Right lobe of liver (tissue), 6 donors: Measurements from ENCODE around the gene GALNT11. TPM values are rescaled to one million over a fixed set of nuclear protein-coding genes. Genes with fewer than 3 reads are reported as not detected.
A peak's percentile ranks its signal among the peaks of the same experiment; 100 is the strongest.
"Not testable (repeated sequence)": the region's sequence is repeated elsewhere in the genome, so short reads cannot be mapped to it uniquely, and the experiment has no call there.

Source experiments
- ATAC-seq, 4 donors: fragments of 200-7000 bp; cut with Tn5 transposase; one replicate each; pipeline ENCODE4 v1.9.1; 2020; ENCODE audit warnings: mild to moderate bottlenecking in 4 of 4, moderate library complexity in 4 of 4
- DNase-seq, 3 donors: peaks; one replicate each; pipeline ENCODE4 v3.0.0-alpha.2; 2020
- H3K27ac ChIP-seq, 3 donors: fragments of 200-600 bp; one replicate each; pipeline ENCODE4 v1.8.0; 2022
- H3K27me3 ChIP-seq, 2 donors: fragments of 200-600 bp; one replicate each; pipeline ENCODE4 v1.8.0; 2022
- H3K36me3 ChIP-seq, 4 donors: fragments of 200-600 bp; sonication (generic) in 1 of 4; one replicate each; pipeline versions ENCODE4 v1.5.1 to v1.8.0; 2017 to 2022; ENCODE audit warnings: control low read depth in 1 of 4
- H3K4me1 ChIP-seq, 4 donors: fragments of 200-600 bp; sonication (generic) in 1 of 4; one replicate each; pipeline versions ENCODE4 v1.5.1 to v1.8.0; 2017 to 2022; ENCODE audit warnings: control low read depth in 1 of 4
- H3K4me3 ChIP-seq, 3 donors: fragments of 200-600 bp; one replicate each; pipeline ENCODE4 v1.8.0; 2022
- H3K9me3 ChIP-seq, 4 donors: fragments of 200-600 bp; sonication (generic) in 1 of 4; one replicate each; pipeline versions ENCODE4 v1.5.1 to v1.8.0; 2017 to 2022; ENCODE audit warnings: control low read depth in 1 of 4
- CTCF ChIP-seq, 4 donors: fragments of 200-600 bp in 3 of 4; fragments of 450-650 bp in 1 of 4; IDR thresholded peaks; one replicate each; pipeline versions ENCODE4 v1.5.1 to v1.8.0; 2016 to 2022; ENCODE audit warnings: antibody characterized with exemption in 4 of 4, mild to moderate bottlenecking in 2 of 4
- POLR2A ChIP-seq: fragments of 450-650 bp; IDR thresholded peaks from one replicate; pipeline ENCODE4 v1.6.1; 2017; ENCODE audit warnings: antibody characterized with exemption, mild to moderate bottlenecking
- WGBS: methylation state at CpG from one replicate; pipeline ENCODE4 v1.1.6; 2018; ENCODE audit warnings: low coverage, low lambda C conversion rate; ENCODE audit not compliant: insufficient coverage; ENCODE audit errors: missing lambda C conversion rate; 5-methylcytosine and 5-hydroxymethylcytosine counted together
- intact Hi-C, 2 donors: fragments of 100-400 bp; cut with DNase I; formaldehyde crosslinking; loops; one replicate each; pipeline versions ENCODE4 v1.11.2 to v1.14.1; 2022
- total RNA-seq, 6 experiments: library from RNA; depleted of rRNA in 2 of 6; stranded (reverse); fragments of >200 nt in 2 of 6; fragmentation: NEBNext Ultra II Directional in 3 of 6; extraction: Animal tissue kit (Norgen Biotek cat#: 25700) in 3 of 6; gene quantifications; one replicate each; pipeline versions ENCODE4 v1.1.0 to v1.2.4, GENCODE V29; 2016 to 2023
- donor health status: DM: no; HTN: yes; CAD: no.
- donor health status: DM: no; HTN: no; CAD: no.
- donor health status: DM: no; HTN: no; CAD: no.
- donor health status: DM: no; HTN: yes; CAD: no.
- donor health status: DM: no; HTN: yes; CAD: no.

Gene GALNT11
- total RNA-seq, 6 experiments from 2014 or later, result 12.0 to 21.7 (median 14.7) TPM

- Histone ChIP-seq H3K27ac (no peak overlapping the region), H3K4me1 (peaks cover 0 to 8% (median 0%) of the 10 kb centered on the region in 4 donors), H3K9me3 (peaks cover 0 to 5% (median 0%) of the 10 kb centered on the region in 4 donors), H3K36me3 (no peaks in the 10 kb centered on the region), H3K4me3 (no peak overlapping the region), H3K27me3 (no peaks in the 10 kb centered on the region)
- intact Hi-C loops, result no loop called here
- DNase-seq (peak in 2 of 3 donors; percentile 48 to 64), ATAC-seq (peak; percentile 81 to 99 (median 95))
- TF ChIP-seq CTCF (IDR thresholded peaks at IDR 0.05), result peak in 3 of 4 donors; percentile 8 to 27 (median 18)
- TF ChIP-seq POLR2A, result no peak
- 53% methylated on average over 8 of the region's 8 CpGs for WGBS
These were observed 29.1 kb downstream of the GALNT11 start for GRCh38 chr7:152054367-152055230.

DNA sequence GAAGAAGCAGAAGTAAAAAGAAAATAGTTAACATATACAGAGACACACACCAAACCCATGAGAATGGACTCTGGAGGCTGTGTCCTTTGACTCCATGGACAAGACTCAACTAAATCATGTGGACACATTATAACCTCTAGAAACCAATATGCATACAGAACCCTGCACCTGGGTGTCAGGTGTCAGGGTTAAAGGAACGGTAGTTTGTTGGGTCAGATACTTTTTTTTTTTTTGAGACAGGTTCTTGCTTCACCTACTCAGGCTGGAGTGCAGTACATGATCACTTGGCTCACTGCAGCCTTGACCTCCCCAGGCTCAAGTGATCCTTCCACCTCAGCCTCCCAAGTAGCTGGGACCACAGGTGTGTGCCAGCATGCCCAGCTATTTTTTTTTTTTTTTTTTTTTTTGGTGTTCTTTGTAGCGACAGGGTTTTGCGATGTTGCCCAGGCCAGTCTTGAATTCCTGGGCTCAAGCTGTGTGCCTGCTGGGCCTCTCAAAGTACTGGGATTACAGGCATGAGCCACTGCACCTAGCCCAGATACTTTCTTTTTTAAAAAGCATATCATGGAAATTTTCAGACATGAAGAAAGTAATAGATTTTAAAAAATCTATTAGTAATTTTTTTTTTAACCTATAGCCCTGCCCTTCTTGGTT, 31.3 kb downstream of the GALNT11 start:
- intact Hi-C loops, result no loop called here
- ATAC-seq (no peak), DNase-seq (no peak)
- H3K4me3 ChIP-seq, result no peak overlapping the region
- H3K9me3 ChIP-seq, result no peaks in the 10 kb centered on the region
- H3K4me1 ChIP-seq, result peaks cover 0 to 8% (median 0%) of the 10 kb centered on the region in 4 donors
- TF ChIP-seq POLR2A, result no peak
- no peak for TF ChIP-seq CTCF (IDR thresholded peaks at IDR 0.05)
- no peak overlapping the region for H3K27ac ChIP-seq
- H3K36me3 ChIP-seq, result no peaks in the 10 kb centered on the region
- H3K27me3 ChIP-seq, result no peaks in the 10 kb centered on the region
- WGBS, result 93% methylated on average over 3 of the region's 3 CpGs

DNA sequence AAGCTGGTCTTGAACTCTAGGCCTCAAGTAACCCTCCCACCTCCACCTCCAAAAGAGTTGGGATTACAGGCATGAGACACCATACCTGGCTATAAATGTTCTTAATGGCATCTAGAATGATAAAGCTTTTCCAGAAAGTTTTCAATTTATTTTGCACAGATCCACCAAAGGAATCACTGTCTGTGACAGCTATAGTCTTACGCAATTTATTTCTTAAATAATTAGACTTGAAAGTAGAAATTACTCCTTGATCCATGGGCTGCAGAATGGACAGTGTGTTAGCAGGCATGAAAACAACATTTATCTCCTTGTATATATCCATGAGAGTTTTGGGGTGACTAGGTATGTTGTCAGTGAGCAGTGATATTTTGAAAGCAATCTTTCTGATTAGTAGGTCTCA, 33.8 kb downstream of the GALNT11 start:
- TF ChIP-seq POLR2A (no peak), CTCF (IDR thresholded peaks at IDR 0.05) (no peak)
- H3K27ac ChIP-seq, result no peak overlapping the region
- no peaks in the 10 kb centered on the region for H3K9me3 ChIP-seq
- no peak overlapping the region for H3K4me3 ChIP-seq
- intact Hi-C loops, result no loop called here
- no peaks in the 10 kb centered on the region for H3K27me3 ChIP-seq
- H3K36me3 ChIP-seq, result no peaks in the 10 kb centered on the region
- WGBS, result 88% methylated on average over 1 of the region's 1 CpG
- DNase-seq (no peak), ATAC-seq (no peak)
- H3K4me1 ChIP-seq, result peaks cover 0 to 8% (median 0%) of the 10 kb centered on the region in 4 donors

GRCh38 chr7:152061086-152061485, 35.6 kb downstream of the GALNT11 start:
- intact Hi-C loops, H3K36me3 ChIP-seq, H3K9me3 ChIP-seq, H3K4me1 ChIP-seq, H3K4me3 ChIP-seq, H3K27ac ChIP-seq, H3K27me3 ChIP-seq, DNase-seq, ATAC-seq: not testable (repeated sequence)
- WGBS, result 83% methylated on average over 1 of the region's 2 CpGs

- H3K4me3 ChIP-seq, H3K27ac ChIP-seq, H3K27me3 ChIP-seq, H3K4me1 ChIP-seq, intact Hi-C loops, H3K9me3 ChIP-seq, DNase-seq, ATAC-seq, H3K36me3 ChIP-seq: not testable (repeated sequence)
- 90% methylated on average over 3 of the region's 3 CpGs for WGBS
These were observed 37.7 kb downstream of the GALNT11 start for GRCh38 chr7:152063192-152063591.

DNA sequence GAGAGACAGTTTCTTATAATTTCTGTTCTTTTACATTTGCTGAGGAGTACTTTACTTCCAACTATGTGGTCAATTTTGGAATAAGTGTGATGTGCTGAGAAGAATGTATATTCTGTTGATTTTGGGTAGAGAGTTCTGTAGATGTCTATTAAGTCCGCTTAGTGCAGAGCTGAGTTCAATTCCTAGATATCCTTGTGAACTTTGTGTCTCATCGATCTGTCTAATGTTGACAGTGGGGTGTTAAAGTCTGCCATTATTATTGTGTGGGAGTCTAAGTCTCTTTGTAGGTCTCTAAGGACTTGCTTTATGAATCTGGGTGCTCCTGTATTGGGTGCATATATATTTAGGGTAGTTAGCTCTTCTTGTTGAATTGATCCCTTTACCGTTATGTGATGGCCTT, 38.3 kb downstream of the GALNT11 start:
- H3K9me3 ChIP-seq, intact Hi-C loops, H3K27me3 ChIP-seq, H3K4me3 ChIP-seq, DNase-seq, ATAC-seq, H3K27ac ChIP-seq, H3K4me1 ChIP-seq, H3K36me3 ChIP-seq: not testable (repeated sequence)
- 53% methylated on average over 3 of the region's 3 CpGs for WGBS

DNA sequence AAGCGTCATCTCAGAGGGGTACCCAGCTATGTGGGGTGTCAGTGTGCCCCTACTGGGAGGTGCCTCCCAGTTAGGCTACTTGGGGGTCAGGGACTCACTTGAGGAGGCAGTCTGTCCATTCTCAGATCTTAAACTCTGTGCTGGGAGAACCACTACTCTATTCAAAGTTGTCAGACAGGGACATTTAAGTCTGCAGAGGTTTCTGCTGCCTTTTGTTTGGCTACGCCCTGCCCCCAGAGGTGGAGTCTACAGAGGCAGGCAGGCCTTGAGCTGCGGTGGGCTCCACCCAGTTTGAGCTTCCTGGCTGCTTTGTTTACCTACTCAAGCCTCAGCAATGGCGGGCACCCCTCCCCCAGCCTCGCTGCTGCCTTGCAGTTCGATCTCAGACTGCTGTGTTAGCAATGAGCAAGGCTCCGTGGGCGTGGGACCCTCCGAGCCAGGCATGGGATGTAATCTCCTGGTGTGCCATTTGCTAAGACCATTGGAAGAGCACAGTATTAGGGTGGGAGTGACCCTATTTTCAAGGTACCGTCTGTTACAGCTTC, 40.4 kb downstream of the GALNT11 start:
- DNase-seq, intact Hi-C loops: not testable (repeated sequence)

More for the DNA sequence above, 40.4 kb downstream of the GALNT11 start:
- not testable (repeated sequence) for ATAC-seq, H3K36me3 ChIP-seq, H3K27ac ChIP-seq, H3K27me3 ChIP-seq, H3K4me3 ChIP-seq, H3K4me1 ChIP-seq, H3K9me3 ChIP-seq
- 83% methylated on average over 1 of the region's 10 CpGs for WGBS
